CD4-positive, alpha-beta T cell treated with Interleukin-4 for 4 hours (primary cell): ENCODE results near the gene TEX19.
"Not testable (repeated sequence)": the region's sequence is repeated elsewhere in the genome, so short reads cannot be mapped to it uniquely, and the experiment has no call there.

ENCODE experiments used
- DNase-seq: peaks from one replicate; pipeline ENCODE4 v3.0.0-alpha.2; 2020

Gene TEX19

DNA sequence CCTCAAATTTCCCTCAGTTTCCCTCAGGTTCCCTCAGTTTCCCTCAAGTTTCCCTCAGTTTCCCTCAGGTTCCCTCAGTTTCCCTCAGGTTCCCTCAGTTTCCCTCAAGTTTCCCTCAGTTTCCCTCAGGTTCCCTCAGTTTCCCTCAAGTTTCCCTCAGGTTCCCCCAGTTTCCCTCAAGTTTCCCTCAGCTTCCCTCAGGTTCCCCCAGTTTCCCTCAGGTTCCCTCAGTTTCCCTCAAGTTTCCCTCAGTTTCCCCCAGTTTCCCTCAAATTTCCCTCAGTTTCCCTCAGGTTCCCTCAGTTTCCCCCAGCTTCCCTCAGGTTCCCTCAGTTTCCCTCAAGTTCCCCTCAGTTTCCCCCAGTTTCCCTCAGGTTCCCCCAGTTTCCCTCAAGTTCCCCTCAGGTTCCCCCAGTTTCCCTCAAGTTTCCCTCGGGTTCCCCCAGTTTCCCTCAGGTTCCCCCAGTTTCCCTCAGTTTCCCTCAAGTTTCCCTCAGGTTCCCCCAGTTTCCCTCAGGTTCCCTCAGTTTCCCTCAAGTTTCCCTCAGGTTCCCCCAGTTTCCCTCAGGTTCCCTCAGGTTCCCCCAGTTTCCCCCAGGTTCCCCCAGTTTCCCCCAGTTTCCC, 516 bp downstream of the TEX19 start:
- DNase-seq, result not testable (repeated sequence)

DNA sequence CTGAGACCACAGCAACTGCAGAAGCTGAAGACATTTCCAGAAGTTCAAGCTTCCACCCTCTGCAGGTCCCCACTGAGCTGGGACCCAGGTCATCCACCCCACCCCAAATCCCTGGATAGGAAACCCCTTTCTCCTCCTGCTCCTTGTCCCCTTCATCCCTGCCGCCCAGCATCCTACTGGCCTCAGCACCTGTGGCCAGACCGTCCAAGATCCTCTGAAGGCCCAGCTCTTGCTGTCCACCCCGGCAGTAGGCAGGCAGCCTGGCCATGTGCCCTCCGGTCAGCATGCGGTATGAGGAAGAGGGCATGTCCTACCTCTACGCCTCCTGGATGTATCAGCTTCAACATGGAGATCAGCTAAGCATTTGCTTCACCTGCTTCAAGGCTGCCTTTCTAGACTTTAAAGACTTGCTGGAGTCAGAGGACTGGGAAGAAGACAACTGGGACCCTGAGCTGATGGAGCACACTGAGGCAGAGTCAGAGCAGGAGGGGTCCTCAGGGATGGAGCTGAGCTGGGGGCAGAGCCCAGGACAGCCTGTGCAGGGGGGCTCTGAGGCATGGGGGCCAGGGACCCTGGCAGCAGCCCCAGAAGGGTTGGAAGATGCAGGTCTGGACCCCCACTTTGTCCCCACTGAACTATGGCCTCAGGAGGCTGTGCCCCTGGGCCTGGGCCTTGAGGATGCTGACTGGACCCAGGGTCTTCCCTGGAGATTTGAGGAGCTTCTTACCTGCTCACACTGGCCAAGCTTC, 3.0 kb downstream of the TEX19 start:
- DNase-seq, result no peak

DNA sequence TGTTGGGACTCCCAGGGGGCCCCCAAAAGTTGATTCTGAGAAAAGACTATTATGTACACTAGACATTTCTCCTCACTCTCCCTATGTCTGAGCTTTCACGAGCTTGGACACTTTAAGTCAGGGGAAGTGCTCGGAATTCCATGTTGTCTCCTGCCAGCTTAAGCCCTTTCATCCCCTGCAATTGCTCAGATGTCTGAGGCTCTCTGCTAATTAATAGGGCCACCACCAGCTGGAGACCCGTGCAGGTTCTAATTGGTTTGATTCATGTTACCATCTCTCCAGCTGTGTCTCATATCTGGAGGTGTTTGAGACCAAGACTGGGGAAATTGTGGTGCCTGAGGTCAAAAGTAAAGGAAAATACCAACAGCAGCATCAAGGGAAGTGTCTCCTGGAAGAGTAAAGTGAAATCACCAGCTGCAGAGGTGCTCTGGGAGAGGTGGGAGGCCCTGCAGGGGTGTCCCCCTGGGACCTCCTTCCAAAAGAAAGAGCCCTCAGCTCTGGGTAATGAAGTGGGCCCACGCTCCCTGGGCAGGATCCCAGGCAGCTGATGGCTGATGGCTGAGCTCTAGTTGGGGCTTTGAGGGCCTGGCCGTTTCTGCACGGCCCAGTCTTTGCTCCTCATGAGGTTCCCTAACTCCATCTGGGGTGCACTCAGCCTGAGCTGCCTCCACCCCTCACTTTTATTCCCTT, 6.7 kb downstream of the TEX19 start:
- DNase-seq, result no peak

DNA sequence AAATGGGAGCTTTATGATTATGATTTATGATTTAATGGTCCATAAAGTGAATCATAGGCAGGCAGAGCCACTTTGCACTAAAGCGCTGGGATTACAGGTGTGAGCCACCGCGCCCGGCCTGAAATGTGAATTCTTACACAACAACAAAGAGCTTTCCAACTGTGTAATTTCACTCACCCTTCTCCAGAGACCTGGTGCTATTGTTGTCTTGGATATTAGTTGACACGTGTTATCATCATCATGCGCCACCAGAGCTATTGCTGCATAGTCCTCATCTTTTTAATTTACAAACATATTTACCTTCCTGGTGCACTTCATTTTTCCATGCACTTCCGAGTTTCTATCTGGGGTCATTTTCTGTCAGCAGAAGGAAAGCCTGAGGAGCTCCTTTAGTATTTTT, 7.7 kb downstream of the TEX19 start:
- DNase-seq, result no peak

DNA sequence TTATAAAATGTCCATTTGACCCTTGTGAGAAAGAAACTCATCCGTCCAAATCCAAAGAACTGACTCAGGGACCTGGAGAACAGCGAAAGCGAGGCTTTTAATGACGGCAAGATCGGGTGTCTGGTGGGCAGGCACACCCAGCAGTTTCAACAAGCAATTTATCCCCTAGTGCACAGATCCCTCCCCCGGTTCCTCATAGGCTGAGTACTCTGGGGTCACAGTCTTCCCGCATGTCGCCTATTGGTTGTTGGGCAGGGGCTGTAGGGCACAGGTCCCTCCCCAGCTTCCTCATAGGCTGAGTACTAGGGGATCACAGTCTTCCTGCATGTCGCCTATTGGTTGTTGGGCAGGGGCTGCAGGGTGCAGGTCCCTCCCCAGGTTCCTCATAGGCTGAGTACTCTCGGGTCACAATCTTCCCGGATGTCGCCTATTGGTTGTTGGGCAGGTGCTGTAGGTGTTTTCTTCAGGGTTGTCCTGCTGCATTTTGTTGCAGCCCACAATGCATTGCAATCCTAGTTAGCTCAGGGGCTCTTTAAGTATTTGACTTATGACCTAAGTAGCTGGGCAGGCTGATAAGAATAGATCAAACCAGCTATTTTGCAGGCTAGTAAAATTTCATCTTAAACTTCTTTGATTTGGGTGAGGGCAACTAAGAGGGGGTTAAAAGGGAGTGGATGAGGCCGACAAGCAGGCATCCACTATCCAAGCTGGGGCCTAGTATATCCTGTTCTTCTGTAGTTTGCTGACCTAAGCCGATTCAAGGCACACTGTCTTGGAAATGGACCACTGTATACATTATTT, 8.9 kb downstream of the TEX19 start:
- DNase-seq, result no peak

DNA sequence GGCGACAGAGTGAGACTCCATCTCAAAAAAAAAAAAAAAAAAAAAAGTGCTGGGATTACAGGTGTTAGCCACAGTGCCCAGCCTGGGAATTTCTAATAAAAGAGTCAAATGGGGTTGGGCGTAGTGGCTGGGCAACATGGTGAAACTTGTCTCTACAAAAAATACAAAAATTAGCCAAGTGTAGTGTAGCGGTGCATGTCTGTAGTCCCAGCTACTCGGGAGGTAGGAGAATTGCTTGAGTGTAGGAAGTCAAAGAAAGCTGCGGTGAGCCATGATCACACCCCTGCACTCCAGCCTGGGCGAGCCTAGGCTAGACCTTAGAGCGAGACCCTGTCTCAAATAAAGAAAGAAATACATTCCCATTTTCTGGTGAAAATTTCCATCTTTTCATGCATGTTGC, 10.2 kb downstream of the TEX19 start:
- no peak for DNase-seq

DNA sequence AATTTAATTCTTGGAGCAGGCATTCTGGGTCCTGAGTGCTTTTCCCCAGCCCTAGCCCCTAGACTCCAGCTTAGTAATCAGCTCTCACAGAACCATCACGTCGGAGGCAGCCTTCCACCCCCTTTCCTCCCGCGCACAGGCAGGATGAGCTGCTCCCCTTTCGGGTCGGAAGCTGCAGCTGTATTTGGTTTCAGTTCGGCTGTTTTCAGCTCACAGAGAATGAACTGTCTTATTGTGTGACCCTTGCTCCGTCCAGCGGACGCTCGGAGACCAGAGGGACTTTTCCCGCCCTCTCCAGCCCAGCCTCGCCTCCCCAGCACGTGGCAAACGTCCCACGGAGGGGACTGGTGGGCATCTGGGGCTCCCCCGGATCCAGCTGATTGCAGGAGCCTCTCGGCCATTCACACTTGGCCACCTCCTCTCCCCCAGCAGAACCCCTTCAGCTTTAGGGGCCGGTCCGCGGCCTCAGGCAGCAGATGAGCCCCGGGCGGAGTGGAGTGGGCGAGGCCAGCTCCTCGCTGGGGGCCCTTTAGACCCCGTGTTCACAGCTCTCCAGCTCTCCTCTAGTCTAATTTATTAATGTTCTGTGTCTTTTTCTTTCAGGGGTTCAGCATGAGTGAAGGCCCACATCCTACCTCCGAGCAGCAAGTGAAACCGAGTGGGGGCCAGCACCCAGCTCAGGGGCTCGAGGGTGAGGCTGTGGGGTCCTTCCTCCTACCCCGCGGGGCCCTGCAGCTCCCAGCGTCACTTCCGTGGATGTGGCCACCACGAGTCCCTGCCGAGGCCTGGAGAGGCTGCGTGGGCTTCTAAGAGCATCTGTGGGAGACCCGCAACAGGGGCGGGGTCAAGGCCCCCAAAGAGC, 11.7 kb downstream of the TEX19 start:
- no peak for DNase-seq

DNA sequence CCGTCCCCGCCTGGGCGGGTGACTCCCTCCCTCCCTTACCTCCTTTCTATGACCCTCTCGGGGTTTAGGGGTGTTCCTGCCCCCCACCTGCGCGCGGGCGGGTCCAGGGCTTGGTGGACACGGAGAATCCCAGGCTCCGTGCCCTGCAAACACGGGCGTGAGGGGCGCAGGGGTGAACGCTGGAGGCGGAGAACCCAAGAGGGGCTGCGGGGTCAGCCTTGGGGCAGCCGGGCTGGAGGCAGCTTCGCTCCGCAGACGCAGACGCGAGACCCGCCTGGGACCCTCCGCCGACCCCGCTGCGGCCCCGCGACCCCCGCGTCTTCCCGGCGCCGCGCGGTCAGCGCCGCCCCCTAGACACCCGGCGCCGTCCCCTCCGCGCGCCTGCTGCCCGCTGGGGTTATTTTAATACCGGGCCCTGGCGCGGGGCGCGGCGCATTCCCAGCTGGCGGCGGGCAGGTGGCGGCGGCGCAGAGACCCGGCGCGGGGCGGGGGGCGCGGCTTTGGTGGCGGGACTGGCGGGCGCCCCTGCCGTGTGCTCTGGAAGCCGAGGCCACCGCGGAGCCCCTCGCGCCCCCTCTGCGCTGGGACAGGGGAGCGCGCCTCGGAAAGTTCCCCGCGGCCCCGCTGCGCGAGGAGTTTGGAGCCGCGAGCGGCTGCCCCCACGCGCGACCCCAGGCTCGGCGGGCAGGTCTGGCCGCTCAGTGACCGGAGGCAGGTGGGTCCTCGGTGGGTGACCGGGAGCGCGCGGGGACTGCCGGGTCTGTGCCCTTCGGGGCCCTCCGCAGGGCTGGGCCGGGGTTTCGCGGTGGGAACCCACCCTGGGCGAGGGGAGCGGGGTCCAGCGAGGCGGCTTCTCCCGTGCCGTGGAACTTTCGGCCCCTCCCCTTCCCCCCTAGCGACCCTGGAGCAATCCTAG, 12.5 kb downstream of the TEX19 start, which contains the start of gene UTS2R:
Gene UTS2R (plus strand): TSS at position 433 of the 916 bp plus-strand sequence. CDS start 2,560 bp downstream, outside the sequence.
- DNase-seq, result no peak

DNA sequence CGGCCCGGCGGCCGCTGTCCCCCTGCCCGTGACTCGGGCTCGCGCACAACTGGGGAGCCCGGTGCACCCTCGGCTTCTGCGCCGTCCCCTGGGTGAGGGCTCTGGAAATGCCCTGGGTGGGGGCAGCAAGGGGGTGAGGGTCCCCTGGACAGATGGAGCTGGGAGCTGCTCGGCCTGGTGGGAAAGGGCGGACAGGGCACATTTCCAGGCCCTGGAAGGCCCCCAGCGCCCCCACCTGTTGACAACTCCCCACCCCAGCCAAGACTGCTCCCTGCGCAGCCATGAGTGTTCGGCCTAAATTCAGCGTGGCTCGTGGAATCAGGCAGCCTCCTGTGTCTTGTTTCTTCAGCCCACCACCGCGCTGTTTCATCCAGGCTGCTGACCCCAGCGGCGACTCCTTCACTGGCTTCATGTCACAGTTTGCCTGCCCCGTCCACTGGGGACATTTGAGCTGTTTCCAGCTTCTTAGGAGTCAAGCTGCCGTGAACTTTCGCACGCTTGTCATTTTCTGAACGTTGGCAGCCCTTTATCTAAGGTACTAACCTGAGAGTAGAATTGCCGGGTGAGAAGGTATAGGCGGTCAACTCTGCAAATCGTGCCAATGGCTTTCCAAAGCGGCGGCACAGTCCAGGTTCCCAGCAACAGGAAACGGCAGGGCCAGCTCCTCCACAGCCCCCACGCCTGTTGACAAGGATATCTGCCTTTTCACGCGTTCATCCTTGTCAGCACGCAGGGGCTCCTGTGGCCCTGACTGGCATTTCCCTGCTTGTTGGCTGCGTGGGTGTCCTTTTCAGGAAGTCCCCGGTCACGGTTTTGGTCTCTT, 13.4 kb downstream of the TEX19 start:
- no peak for DNase-seq

DNA sequence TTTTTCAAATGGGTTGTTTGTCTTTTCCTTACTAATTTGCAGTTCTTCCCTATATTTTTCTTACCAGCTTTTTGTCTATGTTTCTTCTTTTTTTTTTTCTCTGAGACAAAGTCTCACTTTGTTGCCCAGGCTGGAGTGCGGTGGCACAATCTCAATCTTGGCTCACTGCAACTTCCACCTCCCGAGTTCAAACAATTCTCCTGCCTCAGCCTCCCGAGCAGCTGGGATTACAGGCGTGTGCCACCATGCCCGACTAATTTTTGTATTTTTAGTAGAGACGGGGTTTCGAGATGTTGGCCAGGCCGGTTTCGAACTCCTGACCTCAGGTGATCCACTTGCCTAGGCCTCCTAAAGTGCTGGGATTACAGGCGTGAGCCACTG, 14.0 kb downstream of the TEX19 start:
- not testable (repeated sequence) for DNase-seq

DNA sequence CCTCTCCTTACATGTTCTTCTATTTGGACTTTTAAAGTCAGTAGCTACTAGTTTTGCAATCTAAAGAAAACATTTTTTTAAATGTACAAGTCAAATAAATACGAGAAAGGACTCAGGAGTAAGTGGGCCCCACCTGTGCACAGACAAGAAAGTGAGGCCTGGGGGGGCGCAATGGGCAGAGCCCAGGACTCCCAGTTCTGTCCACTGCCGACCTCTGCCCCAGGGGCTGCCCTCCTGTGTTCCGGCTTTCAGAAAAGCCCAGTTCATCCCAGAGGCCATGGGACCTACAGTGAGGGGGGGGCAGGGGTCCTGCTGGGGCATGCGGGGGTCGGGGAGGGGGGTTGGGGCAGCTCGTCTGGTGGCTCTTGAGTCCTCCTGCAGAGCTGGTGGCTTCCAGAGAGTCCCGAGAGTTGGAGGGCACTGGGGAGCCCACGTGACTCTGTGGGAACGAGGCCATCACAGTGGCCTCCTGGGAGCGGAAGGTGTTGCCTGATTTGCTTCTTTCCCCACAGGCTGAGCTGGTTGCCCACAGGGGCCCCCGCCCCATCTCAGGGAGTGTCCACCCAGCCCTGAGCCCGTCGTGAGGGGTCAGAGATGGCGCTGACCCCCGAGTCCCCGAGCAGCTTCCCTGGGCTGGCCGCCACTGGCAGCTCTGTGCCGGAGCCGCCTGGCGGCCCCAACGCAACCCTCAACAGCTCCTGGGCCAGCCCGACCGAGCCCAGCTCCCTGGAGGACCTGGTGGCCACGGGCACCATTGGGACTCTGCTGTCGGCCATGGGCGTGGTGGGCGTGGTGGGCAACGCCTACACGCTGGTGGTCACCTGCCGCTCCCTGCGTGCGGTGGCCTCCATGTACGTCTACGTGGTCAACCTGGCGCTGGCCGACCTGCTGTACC, 14.9 kb downstream of the TEX19 start:
- DNase-seq, result no peak

DNA sequence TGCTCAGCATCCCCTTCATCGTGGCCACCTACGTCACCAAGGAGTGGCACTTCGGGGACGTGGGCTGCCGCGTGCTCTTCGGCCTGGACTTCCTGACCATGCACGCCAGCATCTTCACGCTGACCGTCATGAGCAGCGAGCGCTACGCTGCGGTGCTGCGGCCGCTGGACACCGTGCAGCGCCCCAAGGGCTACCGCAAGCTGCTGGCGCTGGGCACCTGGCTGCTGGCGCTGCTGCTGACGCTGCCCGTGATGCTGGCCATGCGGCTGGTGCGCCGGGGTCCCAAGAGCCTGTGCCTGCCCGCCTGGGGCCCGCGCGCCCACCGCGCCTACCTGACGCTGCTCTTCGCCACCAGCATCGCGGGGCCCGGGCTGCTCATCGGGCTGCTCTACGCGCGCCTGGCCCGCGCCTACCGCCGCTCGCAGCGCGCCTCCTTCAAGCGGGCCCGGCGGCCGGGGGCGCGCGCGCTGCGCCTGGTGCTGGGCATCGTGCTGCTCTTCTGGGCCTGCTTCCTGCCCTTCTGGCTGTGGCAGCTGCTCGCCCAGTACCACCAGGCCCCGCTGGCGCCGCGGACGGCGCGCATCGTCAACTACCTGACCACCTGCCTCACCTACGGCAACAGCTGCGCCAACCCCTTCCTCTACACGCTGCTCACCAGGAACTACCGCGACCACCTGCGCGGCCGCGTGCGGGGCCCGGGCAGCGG, 15.7 kb downstream of the TEX19 start:
- no peak for DNase-seq

DNA sequence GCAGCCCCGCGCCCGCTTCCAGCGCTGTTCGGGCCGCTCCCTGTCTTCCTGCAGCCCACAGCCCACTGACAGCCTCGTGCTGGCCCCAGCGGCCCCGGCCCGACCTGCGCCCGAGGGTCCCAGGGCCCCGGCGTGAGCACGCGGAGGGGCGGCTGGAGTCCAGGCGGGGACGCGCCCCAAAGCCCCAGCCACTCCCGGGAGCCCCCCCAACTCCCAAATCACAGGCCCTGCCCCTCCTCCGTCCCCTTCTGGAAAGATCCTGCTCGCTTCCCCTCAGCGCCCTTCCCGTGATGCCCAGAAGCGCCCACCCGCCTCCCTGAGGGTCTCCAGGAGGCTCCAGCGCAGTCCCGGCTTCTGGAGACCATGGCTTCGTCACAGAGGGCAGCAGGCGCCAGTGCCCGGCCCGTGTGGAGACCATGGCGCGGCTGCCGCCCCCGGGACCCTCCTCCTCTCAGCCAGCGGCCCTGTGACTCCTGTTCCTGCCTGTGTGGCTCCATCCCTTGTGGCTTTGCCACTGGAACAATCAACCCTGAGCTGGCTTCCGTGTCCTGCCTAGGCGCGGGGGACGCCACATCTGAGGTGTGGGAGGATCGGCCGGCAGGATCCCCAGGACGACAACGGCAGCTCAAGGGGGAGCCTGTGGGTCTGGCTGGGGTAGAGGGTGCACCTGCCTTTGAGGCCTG, 16.5 kb downstream of the TEX19 start:
- DNase-seq, result no peak

DNA sequence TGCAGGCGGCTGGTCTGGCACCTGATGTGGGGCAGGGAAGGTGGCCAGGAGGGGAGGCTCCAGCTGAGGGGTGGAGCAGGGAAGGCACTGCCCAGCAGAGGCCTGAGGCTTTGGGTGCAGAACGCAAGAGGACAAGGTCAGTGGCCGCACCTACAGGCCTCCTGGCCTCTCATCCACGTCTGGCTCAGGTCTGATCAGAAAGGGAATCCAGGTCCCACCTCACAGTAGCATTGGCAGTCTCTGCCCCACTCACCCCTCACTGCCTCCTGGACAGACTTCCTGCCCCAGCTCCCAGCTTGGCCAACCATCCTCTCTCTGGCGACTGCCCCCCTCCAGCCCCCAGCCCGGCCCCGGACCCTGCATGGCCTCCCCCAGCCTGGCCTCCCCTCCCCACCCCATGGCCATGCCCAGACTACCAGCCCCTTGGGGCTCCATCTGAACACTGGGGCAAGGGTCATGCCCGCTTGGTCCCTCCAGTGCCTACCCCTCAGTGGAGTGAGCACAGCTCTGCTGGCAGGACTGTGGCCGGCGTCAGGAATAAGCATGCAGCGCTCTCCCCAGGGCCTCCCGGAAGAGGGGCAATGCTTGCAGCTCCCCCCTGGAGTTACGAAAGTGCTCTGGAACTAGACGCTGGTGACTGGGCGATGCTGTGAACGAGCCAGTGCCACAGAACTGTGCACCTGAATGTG, 17.1 kb downstream of the TEX19 start:
- DNase-seq, result no peak

DNA sequence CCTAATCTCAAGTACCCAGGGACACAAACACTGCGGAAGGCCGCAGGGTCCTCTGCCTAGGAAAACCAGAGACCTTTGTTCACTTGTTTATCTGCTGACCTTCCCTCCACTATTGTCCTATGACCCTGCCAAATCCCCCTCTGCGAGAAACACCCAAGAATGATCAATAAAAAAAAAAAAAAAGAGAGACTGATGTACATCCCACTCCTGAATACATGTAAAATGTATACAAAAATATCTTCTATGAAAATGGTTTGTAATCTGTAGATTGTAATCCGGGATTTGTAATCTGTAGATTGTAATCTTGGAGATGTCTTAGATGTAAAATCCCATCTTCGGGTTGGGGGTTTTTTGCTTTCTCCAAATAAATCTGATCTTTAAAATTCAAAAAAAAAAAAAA, 18.2 kb downstream of the TEX19 start:
- DNase-seq, result not testable (repeated sequence)

DNA sequence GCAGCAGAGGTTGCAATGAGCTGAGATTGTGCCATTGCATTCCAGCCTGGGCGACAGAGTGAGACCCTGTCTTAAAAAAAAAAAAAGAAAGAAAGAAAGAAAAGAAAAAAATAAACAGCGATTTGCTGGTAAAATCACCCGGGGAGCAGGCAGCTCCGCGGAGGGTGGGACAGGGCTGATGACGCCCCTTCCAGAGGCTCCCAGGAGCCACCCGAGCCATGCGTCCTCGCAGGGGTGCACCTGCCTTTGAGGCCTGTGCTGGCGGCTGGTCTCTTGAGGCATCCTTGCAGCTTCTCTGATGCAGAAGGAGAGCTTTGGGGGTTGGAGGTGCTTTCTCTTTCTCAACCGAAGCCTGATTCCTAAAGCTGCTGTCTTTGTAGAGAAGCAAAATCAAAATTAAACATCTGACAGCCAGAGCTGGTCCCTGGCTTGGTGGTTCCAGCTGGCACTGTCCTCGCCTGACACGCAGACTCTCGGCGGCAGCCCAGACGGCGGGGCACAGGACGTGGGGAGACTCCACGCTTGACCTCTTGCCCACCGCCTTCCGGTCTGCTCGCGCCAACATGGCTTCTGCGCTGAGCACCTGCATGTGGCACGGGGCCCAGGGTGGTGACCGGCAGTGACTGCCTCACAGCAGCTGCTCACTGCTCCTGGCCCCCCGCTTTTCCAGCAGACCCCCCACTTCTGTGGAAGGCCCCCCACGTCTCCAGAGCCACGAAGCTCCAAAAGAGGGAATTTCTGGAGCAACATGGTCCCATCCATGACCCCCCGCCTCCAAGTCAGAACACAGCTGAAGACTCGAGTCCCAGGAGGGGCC, 19.1 kb downstream of the TEX19 start:
- no peak for DNase-seq

DNA sequence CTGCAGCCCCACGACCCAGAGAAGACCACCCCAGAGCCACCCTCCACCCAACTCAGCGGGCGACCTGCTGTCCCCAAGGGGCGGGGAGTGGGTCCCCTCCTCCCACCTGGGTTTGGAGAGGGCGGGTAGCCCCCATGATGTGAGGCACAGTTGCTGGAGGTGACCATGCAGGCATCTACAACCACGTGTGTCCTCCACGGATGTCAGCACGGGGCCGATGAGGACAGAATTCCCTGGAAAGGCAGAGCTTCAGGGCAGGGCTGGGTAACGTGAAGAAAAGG, 19.6 kb downstream of the TEX19 start:
- DNase-seq, result no peak
